Measurements from ENCODE around the gene PHF13. TPM values are rescaled to one million over a fixed set of nuclear protein-coding genes. Genes with fewer than 3 reads are reported as not detected.

Gene PHF13
- polyA plus RNA-seq, 1 of the 3 experiments (the other 2 are of a cell fraction) = 8.5 TPM

GRCh38 chr1:6652986-6653385 is 39.5 kb downstream of the PHF13 start:
- Histone ChIP-seq H3K4me1 (ENCODE audit: control insufficient read depth in 1 of 2, insufficient read depth in 2 of 2, low read depth in 1 of 2, low read length in 1 of 2) (no peaks in the 10 kb centered on the region), H3F3A (replicated peaks; ENCODE audit: insufficient read depth) (no peaks in the 10 kb centered on the region), H3K79me2 (ENCODE audit: insufficient read depth) (peaks cover 12% of the 10 kb centered on the region; the same call in 1 of the 2 replicates), H3K27me3 (ENCODE audit: insufficient read depth) (no peaks in the 10 kb centered on the region), H3K9ac (no peak overlapping the region), H3K27ac (ENCODE audit: low read depth in 2 of 2, low read length in 1 of 2) (no peak overlapping the region), H3K36me3 (replicated peaks in 1 of 2; ENCODE audit: control insufficient read depth in 1 of 2, insufficient read depth in 2 of 2, low read length in 1 of 2) (peaks cover 0 to 28% of the 10 kb centered on the region in 2 experiments), H2AFZ (ENCODE audit: low read depth) (no peak overlapping the region), H3K9me2 (no peaks in the 10 kb centered on the region), H3K4me2 (no peak overlapping the region), H3K4me3 (ENCODE audit: low read depth in 2 of 2, low read length in 1 of 2) (no peak overlapping the region), H3K9me3 (no peaks in the 10 kb centered on the region), H4K20me1 (ENCODE audit: insufficient read depth) (no peaks in the 10 kb centered on the region)
- POLR2A ChIA-PET = no interaction called here
- DNase-seq = no peak
- 79% methylated on average over 6 of the region's 6 CpGs for WGBS (ENCODE audit: low lambda C conversion rate)
- CTCF ChIA-PET = no interaction called here
- TF ChIP-seq FOSL2 (IDR thresholded peaks at IDR 0.05; ENCODE audit: borderline replicate concordance, low read depth) (no peak), RXRA (IDR thresholded peaks at IDR 0.05; ENCODE audit: borderline replicate concordance, low read depth) (no peak), TAF1 (IDR thresholded peaks at IDR 0.05; ENCODE audit: borderline replicate concordance, low read depth, low read length) (no peak), GABPA (IDR thresholded peaks at IDR 0.05; ENCODE audit: low read depth) (no peak), JUND (IDR thresholded peaks at IDR 0.05) (no peak), MXI1 (IDR thresholded peaks at IDR 0.05; ENCODE audit: low read depth, low read length) (no peak)
- TF ChIP-seq, protein P1, sequence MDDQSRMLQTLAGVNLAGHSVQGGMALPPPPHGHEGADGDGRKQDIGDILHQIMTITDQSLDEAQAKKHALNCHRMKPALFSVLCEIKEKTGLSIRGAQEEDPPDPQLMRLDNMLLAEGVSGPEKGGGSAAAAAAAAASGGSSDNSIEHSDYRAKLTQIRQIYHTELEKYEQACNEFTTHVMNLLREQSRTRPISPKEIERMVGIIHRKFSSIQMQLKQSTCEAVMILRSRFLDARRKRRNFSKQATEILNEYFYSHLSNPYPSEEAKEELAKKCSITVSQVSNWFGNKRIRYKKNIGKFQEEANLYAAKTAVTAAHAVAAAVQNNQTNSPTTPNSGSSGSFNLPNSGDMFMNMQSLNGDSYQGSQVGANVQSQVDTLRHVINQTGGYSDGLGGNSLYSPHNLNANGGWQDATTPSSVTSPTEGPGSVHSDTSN (IDR thresholded peaks at IDR 0.05) = no peak
- TF ChIP-seq, protein P2, sequence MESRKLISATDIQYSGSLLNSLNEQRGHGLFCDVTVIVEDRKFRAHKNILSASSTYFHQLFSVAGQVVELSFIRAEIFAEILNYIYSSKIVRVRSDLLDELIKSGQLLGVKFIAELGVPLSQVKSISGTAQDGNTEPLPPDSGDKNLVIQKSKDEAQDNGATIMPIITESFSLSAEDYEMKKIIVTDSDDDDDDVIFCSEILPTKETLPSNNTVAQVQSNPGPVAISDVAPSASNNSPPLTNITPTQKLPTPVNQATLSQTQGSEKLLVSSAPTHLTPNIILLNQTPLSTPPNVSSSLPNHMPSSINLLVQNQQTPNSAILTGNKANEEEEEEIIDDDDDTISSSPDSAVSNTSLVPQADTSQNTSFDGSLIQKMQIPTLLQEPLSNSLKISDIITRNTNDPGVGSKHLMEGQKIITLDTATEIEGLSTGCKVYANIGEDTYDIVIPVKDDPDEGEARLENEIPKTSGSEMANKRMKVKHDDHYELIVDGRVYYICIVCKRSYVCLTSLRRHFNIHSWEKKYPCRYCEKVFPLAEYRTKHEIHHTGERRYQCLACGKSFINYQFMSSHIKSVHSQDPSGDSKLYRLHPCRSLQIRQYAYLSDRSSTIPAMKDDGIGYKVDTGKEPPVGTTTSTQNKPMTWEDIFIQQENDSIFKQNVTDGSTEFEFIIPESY (IDR thresholded peaks at IDR 0.05; ENCODE audit: borderline replicate concordance, low read depth) = no peak
- TF ChIP-seq, protein P3, sequence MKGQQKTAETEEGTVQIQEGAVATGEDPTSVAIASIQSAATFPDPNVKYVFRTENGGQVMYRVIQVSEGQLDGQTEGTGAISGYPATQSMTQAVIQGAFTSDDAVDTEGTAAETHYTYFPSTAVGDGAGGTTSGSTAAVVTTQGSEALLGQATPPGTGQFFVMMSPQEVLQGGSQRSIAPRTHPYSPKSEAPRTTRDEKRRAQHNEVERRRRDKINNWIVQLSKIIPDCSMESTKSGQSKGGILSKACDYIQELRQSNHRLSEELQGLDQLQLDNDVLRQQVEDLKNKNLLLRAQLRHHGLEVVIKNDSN (IDR thresholded peaks at IDR 0.05; ENCODE audit: borderline replicate concordance, low read depth) = no peak

GRCh38 chr1:6653436-6654290 is 40.1 kb downstream of the PHF13 start:
- H3K4me1 ChIP-seq (ENCODE audit: control insufficient read depth in 1 of 2, insufficient read depth in 2 of 2, low read depth in 1 of 2, low read length in 1 of 2) = no peaks in the 10 kb centered on the region
- H3K9ac ChIP-seq = no peak overlapping the region
- no peaks in the 10 kb centered on the region for H3K27me3 ChIP-seq (ENCODE audit: insufficient read depth)
- H3K36me3 ChIP-seq (replicated peaks in 1 of 2; ENCODE audit: control insufficient read depth in 1 of 2, insufficient read depth in 2 of 2, low read length in 1 of 2) = peaks cover 0 to 32% of the 10 kb centered on the region in 2 experiments
- TF ChIP-seq CHD2 (IDR thresholded peaks at IDR 0.05; ENCODE audit: low read length, partially characterized antibody) = no peak
- no peak for TF ChIP-seq ELF1 (IDR thresholded peaks at IDR 0.05)
- TF ChIP-seq, protein P1 (IDR thresholded peaks at IDR 0.05) = no peak
- no peaks in the 10 kb centered on the region for H3K9me3 ChIP-seq
- H3K79me2 ChIP-seq (ENCODE audit: insufficient read depth) = peaks cover 12% of the 10 kb centered on the region; the same call in 1 of the 2 replicates
- no peaks in the 10 kb centered on the region for H4K20me1 ChIP-seq (ENCODE audit: insufficient read depth)
- no peak overlapping the region for H2AFZ ChIP-seq (ENCODE audit: low read depth)
- H3K4me3 ChIP-seq (ENCODE audit: low read depth in 2 of 2, low read length in 1 of 2) = no peak overlapping the region
- H3F3A ChIP-seq (replicated peaks; ENCODE audit: insufficient read depth) = no peaks in the 10 kb centered on the region
- H3K9me2 ChIP-seq = no peaks in the 10 kb centered on the region
- POLR2A ChIA-PET = no interaction called here
- H3K4me2 ChIP-seq = no peak overlapping the region
- DNase-seq = no peak
- CTCF ChIA-PET = interaction anchor here (0.8 to 1.4 kb wide), 3 partner anchors 9 to 48 kb away, joined by 3 to 4 read pairs (median 3); partner anchors contain the start of gene DNAJC11
- WGBS (ENCODE audit: low lambda C conversion rate) = 96% methylated on average over 23 of the region's 23 CpGs
- H3K27ac ChIP-seq (ENCODE audit: low read depth in 2 of 2, low read length in 1 of 2) = no peak overlapping the region

Measured in SK-N-SH (cell line).